HL-60/S4 treated with phorbol 12-myristate 13-acetate at 8.2 ng/mL for 4 days and 3 days (cell line): ENCODE measurements around the gene PRR13.
"Not testable (repeated sequence)": the region's sequence is repeated elsewhere in the genome, so short reads cannot be mapped to it uniquely, and the experiment has no call there.

Experiments used
- in situ Hi-C: fragments of 300-500 bp; cut with MboI; formaldehyde crosslinking; loops from 2 replicates; pipeline ENCODE4 v1.15.0; 2022; ENCODE audit warnings: low sequenced_read_pairs

The PRR13 gene

DNA sequence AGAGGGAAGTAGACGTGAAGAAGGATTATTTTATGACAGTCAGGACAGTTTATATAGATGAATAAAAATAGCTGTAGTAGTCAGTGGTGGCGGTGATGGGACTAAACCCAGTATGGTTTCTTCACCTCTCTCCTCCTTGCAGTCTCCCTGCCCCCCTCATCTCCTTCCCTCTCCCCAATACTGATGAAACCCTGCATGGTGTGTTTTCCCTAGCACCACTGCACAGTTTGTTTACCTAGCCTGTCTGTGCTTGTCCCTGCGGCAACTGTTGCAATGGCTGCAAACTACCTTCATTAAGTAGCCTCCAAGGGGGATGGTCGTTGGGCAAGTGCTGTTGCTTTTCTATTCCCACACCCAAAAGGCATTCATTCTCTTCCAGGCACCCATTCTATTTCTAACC, 25.1 kb downstream of the PRR13 start:
- in situ Hi-C loops = loop anchor here (25.0 kb wide), 1 partner anchor 429 kb away; no protein-coding TSS in a partner anchor

DNA sequence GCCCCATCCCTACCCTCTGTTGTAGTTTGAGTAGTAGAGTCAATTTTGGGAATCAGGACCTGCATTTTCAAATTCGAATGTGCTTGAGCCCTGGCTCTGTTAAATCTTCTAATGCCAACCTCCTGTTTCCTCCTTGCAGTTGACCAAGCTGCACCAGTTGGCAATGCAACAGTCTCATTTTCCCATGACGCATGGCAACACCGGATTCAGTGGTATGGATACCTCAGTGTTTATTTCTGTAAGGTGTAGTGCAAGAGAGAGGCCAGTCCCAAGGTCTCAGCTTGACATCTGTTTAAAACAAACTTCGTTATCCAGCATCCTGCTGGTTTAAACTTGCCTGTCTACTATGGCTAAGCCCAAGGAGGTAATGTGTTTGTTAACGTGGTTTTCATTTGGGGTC, 25.5 kb downstream of the PRR13 start:
- in situ Hi-C loops = loop anchor here (25.0 kb wide), 1 partner anchor 430 kb away; no protein-coding TSS in a partner anchor

DNA sequence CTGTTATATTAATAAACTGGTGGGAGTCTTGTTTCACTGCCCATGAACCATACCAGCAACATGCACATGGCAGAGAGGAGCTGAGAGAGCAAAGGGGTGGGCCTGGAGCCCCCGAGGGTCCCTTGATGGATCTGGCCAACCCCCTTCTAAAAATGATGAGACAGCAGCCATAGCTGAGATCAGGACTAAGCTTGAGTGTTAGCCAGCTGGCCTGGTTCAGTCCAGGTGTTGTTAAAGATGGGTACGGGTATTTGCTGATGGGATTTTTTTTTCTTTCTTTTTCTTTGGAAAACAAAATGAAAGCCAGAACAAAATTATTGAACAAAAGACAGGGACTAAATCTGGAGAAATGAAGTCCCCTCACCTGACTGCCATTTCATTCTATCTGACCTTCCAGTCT, 26.3 kb downstream of the PRR13 start:
- in situ Hi-C loops = loop anchor here (25.0 kb wide), 1 partner anchor 431 kb away; no protein-coding TSS in a partner anchor

DNA sequence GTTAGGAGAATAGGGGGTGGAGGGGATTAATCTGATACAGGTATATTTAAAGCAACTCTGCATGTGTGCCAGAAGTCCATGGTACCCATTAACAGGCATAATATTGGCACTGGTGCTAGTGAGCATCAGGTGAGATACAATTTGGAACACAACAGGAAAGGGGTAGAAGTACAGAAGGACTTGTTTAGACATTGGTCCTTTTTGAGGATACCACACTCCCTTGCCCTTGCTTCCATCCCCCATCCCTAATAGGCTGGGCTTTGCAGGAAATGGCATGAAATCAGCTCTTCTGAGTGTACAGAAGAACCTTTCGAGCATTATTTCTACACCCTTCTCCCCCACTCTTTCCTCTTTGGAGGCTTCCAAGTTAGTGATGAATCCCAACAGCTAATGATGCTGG, 26.7 kb downstream of the PRR13 start:
- in situ Hi-C loops = loop anchor here (25.0 kb wide), 1 partner anchor 431 kb away; no protein-coding TSS in a partner anchor

DNA sequence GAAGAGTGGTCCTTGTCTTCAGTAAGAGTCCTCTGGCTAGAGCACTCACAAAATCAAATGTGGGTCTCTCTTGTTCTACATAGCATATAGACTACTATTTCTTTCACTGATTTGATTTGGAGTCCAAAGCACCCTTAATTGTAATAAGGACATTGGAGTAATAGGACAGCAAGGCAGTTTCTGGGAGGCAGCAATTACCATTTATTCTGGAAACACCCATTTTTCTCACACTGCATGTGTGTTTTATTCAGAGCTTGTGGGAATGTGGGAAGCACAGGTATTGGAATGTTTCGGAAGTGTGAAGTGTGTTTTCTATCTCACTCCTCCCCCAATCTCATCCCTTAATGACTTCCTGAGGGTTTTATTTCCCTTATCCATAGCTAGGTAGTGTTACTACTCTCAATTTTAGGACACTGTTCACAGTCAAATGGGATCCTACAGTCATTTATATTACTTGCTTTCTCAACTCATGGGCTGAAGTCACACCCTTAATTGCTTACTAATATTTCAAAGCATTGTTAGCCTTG, 30.6 kb downstream of the PRR13 start:
- in situ Hi-C loops = loop anchor here (25.0 kb wide), 1 partner anchor 435 kb away; no protein-coding TSS in a partner anchor

DNA sequence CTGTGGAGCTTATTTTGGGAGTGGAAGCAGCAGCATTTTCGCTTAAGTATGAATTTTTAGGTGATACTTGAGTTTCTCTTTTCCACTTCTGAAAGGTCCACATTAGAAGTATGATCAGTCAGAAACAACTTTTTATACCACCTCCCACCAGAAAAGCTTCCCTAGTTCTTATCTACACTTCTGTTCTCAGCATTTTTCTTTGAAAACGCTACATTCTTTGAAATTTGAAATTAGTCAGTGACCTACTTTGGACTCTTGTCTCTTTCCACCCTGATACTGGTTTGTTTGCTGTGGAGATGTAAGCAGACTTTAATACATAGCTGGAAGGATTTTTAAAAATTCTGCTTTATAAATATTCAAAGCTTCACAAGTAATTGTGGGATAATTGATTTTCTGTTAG, 32.5 kb downstream of the PRR13 start:
- in situ Hi-C loops = loop anchor here (25.0 kb wide), 1 partner anchor 437 kb away; no protein-coding TSS in a partner anchor

DNA sequence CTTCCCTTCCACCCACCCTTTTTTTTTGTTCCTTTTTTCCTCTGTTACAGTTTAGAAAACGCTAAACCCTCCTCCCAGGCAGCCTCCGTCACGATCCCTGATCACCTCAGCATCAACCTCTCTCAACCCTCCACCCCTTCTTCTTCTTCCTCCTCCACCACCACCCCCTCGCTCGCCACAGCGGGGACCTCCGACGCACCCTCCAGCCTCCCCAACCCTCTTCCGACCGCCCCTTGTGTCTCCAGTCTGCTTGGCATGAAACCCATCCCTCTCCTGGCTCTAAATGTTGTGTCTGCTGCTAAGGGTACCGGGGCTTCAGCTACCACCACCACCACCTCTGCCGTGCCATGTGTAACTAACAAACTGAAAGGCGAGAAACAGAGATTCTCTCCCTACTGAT, 33.3 kb downstream of the PRR13 start:
- in situ Hi-C loops = loop anchor here (25.0 kb wide), 1 partner anchor 438 kb away; no protein-coding TSS in a partner anchor

DNA sequence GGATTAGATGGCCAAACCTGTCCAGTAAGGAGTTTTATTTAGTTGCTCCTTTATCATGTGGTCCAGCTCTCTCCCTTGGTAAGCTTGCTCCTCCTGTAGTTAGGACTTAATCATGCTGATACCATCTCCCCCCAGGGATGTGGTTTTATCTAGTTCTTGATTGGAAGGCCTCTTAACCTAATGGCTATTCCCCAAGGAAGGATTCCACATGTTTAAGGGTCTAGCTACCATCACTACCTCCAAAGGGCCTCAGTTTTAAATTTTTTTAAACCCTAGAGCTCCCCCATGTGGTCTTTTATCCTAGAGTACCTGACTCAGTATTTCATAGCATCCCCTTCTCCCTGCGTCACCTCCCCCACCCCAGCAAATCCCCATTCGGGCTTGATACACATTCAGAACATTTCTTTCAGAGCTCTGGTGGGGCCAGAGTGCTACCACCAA, 35.3 kb downstream of the PRR13 start:
- in situ Hi-C loops = no loop called here

DNA sequence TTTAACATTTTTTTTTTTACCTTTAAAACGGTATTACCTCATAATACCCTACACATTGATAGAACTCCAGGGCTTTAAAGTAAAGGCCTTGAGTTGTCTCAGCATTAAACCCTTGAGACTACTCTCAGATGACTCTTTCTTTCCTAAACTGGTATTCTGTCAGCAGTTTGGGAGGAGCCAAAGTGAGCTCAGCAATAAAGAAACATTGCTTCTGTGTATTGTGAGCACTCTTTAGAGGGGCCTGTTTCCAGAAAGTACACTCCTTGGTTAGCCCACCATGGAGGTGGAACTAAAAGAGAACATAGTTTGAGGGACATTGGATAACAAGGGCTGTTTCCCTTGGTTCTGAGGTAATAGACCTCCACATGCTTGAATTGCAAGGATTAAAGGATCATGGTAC, 37.3 kb downstream of the PRR13 start:
- in situ Hi-C loops = no loop called here

DNA sequence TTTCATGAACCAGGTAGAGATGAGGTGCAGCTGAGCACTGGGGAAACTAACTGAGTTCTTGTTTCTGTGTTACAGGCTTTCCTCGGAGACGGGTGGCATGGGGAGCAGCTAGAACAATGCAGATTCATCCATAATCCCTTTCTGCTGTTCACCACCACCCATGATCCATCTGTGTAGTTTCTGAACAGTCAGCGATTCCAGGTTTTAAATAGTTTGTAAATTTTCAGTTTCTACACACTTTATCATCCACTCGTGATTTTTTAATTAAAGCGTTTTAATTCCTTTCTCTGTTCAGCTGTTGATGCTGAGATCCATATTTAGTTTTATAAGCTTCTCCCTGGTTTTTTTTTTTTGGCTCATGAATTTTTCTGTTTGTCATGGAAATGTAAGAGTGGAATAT, 37.8 kb downstream of the PRR13 start:
- in situ Hi-C loops = no loop called here

DNA sequence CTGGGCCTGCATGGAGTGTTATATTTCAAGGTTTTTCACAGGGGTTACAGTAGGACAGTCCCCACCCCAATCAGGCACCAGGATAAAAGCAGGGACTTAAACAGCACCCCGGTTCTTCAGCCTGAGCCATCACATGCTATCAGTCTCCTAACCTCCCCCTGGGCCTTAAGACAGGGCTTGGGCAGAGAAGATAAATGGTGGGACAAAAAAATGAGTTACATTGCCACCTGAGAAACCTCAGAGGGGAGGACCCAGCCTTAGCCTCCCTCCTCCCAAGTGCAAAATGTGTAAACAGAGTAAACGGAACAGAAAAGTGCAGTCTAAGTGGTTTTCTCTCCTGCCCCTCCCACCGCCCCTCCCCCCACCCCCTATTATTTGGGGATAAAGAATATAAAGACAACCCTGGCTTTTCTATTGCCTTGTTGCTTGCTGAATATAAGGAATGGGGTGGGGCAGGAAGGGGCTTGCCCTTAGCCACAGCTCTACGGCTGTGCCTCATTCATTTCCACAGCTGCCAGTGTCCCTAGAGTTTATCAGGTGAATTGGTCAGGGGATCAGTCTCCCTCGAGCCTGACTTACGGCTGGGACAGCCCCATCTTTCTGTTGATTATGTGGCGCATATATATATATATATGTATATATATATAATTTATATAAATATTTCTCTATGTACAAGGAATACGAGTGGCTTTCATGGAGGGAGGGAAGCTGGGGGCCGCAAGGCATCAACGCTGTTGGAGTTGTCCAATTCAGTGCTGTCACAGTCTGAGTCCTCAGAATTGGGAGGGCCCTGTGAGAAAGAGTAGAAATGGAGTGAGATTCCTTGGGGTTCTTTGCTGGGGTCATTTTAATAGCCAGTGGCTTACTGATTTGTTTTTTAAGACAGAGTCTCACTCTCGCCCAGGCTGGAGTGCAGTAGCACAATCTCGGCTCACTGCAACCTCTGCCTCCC, 39.2 kb downstream of the PRR13 start:
- in situ Hi-C loops = no loop called here

DNA sequence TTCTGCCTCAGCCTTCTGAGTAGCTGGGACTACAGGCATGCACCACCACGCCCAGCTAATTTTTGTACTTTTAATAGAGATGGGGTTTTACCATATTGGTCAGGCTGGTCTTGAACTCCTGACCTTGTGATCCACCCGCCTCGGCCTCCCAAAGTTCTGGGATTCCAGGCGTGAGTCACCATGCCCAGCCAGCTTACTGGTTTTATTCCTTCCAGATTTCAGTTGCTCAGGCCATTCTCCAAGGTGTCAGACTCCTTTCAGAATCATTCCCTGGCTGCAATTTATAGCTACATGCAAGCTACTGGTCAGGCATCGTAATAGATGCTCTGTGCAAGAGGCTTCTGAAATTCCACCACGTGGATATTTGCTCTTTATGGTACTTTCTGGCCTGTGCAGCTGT, 39.9 kb downstream of the PRR13 start:
- in situ Hi-C loops = not testable (repeated sequence)

DNA sequence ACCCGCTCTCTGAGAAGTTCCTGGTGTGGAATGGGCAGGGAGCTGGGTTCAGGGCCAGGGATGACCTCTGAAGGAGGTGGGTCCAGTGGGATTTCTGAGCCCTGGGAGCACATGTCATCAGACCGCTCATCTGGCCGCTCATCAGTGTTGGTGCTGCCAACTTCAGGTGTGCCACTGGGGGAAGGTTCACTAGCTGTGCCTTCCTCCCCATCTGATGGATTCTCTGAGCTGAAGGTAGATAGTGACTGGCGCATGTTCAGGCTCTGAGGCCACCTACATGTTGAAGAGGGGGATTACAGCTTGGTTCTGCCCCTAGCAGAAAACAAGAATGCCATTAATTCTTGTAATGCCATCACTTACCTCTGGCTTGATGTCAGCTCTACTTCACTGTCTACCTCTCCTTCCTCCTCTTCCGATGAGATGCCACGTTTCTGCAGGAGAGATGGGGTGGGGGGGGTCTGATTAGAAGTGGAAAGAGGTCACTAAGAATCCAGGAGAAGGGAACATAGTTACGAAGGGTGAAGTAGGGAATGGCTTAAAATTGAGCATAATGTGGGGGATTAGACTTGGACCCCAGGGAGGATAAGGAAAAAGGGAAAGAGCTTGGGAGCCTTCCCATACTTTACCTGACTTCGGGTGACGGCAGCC, 40.5 kb downstream of the PRR13 start:
- in situ Hi-C loops = no loop called here

DNA sequence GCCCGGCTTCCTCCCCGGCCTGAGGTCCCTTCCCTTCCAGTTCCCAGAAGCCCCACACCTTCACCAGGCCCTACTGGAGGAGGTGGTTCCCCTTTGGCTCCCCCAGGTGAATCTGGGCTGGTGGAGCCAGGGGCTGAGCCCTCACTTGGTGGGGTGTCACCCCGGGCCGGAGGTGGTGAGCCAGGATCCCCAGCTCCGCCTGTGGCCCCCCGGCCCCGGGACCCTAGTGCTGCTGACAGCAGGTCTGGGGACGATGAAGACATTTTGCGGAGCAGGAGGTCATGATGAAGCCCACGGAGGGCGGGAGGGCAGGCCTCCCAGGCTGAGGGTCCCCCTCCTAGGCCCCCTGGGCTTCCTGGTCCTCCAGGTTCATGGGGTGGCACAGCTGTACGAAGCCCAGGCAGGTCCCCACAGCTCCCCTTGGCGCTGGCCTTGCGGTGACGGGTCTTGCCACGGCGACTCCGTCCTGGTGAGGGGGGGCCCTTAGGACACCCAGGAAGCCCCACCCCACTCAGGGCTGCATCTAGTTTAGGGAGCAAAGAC, 41.2 kb downstream of the PRR13 start:
- in situ Hi-C loops = no loop called here

DNA sequence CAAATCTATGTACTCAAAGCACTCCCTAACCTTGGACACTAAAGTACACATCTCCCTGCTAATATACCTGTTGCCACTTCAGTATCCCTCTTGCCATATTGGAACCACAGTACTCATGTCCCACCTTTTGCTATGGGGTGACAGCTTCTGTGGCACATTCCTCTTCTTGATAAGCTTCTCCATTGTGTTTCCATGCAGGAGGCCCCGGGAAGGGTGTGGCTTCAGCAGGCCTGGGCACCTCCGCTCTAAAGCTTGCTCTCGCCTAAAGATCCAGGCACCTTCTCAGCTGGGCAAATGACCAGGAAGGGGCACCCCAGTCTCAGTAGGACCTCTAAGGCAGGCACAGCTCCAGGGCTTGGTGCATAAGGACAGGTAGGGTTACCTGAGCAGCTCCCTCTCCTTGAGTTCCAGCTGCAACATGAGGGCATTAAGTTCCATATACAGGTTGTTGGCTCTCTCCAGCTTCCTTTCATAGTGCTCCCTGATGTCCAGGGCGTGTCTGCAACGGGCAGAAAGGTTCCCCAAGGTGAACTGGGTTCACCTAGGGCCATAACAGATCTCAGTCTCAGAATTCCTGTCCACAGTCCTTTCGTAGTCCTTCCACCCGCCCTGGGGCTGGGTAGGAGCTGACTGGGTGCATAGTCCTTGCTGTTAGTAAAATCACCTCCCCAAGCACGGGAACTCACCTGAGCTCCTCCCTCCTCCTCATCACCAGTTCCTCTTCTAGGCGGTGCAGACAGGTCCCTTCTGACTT, 41.9 kb downstream of the PRR13 start:
- in situ Hi-C loops = no loop called here

DNA sequence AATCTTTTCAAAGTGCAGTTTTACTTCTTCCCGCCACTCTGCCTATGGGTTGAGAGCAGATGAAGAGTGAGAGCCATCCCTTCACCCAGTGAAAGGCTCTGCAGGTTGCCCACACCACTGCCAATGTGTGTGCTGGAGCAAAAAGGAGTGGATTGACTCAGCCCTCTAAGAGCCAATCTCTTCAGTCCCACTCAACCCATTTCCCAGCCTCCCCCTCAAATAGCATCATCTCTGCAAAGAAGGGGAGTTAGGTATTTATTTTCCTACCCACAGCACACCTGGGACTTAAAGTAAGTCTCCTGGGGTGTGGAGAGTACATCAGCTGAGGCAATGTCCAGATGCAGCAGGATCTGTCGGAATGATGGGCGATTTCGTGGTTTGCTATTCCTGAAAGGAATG, 42.4 kb downstream of the PRR13 start:
- in situ Hi-C loops = no loop called here

DNA sequence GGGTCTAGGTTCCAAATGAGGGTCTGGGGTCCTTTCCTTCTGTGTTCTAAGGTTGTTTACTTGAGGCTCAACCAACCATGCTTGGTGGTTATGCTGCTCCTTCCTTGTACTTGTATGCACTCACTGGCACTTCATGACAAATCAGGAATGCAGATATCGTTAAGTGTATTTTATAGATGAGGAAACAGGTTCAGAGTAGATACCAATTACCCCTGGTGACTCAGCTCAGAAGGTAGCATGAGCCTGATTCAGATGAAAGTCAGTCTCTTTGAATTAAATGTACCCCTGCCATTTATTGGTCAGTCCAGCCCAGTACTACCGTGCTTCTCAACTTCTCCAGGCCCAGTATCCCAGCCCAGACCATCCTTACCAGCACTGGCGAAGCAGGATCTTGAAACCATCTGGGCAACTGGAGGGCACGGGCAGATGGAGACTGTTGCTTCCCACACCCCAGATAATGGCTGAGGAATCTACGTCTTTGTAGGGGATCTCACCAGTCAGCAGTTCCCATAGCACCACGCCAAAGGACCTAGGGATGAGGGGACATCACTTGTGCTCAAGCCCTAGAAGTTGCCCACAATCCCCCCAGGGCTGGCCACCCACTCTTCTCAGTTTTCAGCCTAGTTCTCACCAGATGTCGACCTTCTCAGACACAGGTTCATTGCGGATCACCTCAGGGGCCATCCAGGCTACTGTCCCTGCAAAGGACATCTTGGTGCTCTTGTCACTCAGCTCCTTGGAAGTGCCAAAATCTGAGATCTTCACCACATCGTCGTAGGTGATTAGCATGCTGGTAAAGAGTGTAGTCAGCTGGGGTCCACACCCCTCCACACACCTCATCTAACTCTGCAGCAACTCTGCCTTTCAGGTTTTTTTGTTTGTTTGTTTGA, 43.4 kb downstream of the PRR13 start:
- in situ Hi-C loops = no loop called here

DNA sequence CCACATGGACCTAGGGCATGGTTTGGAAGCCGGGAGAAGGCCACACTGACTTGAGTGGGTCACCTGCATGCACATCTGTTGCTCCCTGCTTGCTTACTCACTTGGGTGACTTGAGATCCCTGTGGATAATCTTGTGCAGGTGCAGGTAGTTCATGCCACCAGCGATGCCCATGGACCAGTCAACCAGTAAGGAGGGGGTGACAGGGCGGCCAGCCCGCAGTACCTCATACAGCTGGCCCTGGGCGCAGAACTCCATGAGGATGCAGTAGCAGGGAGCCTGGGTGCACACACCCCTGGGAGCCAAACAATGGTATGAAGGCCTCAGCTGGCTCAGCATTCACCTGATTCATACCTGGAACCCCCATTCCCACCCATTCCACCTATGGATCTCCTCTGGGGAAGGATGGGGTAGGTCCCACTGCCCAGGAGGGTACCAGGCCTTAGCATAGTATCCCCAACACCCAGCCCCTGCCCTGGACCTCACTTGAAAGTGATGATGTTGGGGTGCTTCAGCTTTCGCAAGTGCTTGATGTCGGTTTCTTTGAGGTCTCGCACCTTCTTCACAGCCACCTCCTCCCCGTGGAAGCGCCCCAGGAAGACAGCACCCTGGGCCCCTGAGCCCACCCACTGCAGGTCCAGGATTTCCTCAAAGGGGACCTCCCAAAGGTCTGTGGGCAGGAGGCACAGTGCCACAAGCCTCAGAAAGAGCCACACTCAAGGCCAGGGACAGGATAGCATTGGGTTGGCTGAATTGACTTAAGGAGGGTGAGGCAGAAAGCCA, 44.6 kb downstream of the PRR13 start:
- in situ Hi-C loops = no loop called here
